Stimulated activated CD4-positive, alpha-beta T cell treated with anti-CD3 and anti-CD28 coated beads, Interleukin-4, amount 100 ng/mL, for 48 hours (primary cell): ENCODE data around the gene ELK1.

Source experiments
- DNase-seq, 2 donors: peaks; one replicate each; pipeline ENCODE4 v3.0.0-alpha.2; 2020; ENCODE audit warnings: low read depth in 2 of 2

Gene ELK1

GRCh38 chrX:47644557-47645091, 5.7 kb downstream of the ELK1 start:
- DNase-seq, result no peak

- DNase-seq, result no peak
Observed at GRCh38 chrX:47643926-47644325, 6.4 kb downstream of the ELK1 start.

- DNase-seq, result no peak
Observed at GRCh38 chrX:47638816-47639215, 11.5 kb downstream of the ELK1 start.

- DNase-seq, result no peak
Observed at GRCh38 chrX:47637546-47638195, 12.7 kb downstream of the ELK1 start.

- no peak for DNase-seq
Observed at GRCh38 chrX:47634871-47635575, 15.3 kb downstream of the ELK1 start.

GRCh38 chrX:47633689-47634590, 16.4 kb downstream of the ELK1 start:
- DNase-seq, result no peak

GRCh38 chrX:47632666-47633065, 17.7 kb downstream of the ELK1 start:
- no peak for DNase-seq

GRCh38 chrX:47631676-47632075, 18.7 kb downstream of the ELK1 start:
- DNase-seq, result no peak

- no peak for DNase-seq
Observed at GRCh38 chrX:47629419-47630200, 20.8 kb downstream of the ELK1 start, which contains the start of gene CFP. Gene CFP, minus strand, starts transcription at chrX:47629930. Its CDS starts 86 bp downstream, at chrX:47629844.

GRCh38 chrX:47628982-47629381, 21.4 kb downstream of the ELK1 start:
- DNase-seq, result no peak

- DNase-seq, result no peak
Observed at GRCh38 chrX:47625365-47625764, 25.0 kb downstream of the ELK1 start.

- no peak for DNase-seq
Observed at GRCh38 chrX:47623540-47624027, 26.8 kb downstream of the ELK1 start.

GRCh38 chrX:47621851-47622250, 28.5 kb downstream of the ELK1 start:
- DNase-seq, result no peak

- no peak for DNase-seq
Observed at GRCh38 chrX:47620303-47620685, 30.1 kb downstream of the ELK1 start.

- DNase-seq, result peak; percentile 70 to 73
Observed at GRCh38 chrX:47619486-47620302, 30.7 kb downstream of the ELK1 start, which contains the start of gene SYN1. Gene SYN1, minus strand, starts transcription at chrX:47619857. Its CDS starts 129 bp downstream, at chrX:47619728.

GRCh38 chrX:47618923-47619485, 31.4 kb downstream of the ELK1 start:
- DNase-seq, result no peak

GRCh38 chrX:47614618-47615017, 35.7 kb downstream of the ELK1 start:
- DNase-seq, result no peak

GRCh38 chrX:47613082-47613481, 37.3 kb downstream of the ELK1 start:
- DNase-seq, result no peak

- no peak for DNase-seq
Observed at GRCh38 chrX:47612418-47612817, 37.9 kb downstream of the ELK1 start.

- no peak for DNase-seq
Observed at GRCh38 chrX:47611926-47612325, 38.4 kb downstream of the ELK1 start.
